Brain microvascular endothelial cell (primary cell): Measurements from ENCODE around the gene OR2A25.

Source experiments
- DNase-seq: peaks from one replicate; pipeline ENCODE4 v3.0.0-alpha.2; 2020
- H3K27ac ChIP-seq: fragments of 250-450 bp; sonication (Bioruptor Pico); 2 replicates; pipeline ENCODE4 v1.5.1; 2020; ENCODE audit warnings: mild to moderate bottlenecking, moderate library complexity
- H3K27me3 ChIP-seq: fragments of 250-450 bp; sonication (Bioruptor Pico); replicated peaks from 2 replicates; pipeline ENCODE4 v1.5.1; 2020; ENCODE audit warnings: mild to moderate bottlenecking
- H3K36me3 ChIP-seq: fragments of 250-450 bp; sonication (Bioruptor Pico); replicated peaks from 2 replicates; pipeline ENCODE4 v1.5.1; 2020; ENCODE audit warnings: mild to moderate bottlenecking
- H3K4me3 ChIP-seq: 2 replicates; pipeline ENCODE4 v1.5.1; 2011; ENCODE audit warnings: low read depth, mild to moderate bottlenecking, control low read depth, low read length, moderate library complexity
- in situ Hi-C: cut with HindIII; loops from 2 replicates; pipeline ENCODE4 v1.10.0; 2017; ENCODE audit warnings: low sequenced_read_pairs, low pct_ligation_motif_present
- TF ChIP-seq, protein P1 (sequence below): IDR thresholded peaks from 2 replicates; pipeline ENCODE4 v1.5.1; 2011; ENCODE audit warnings: low read depth, mild to moderate bottlenecking, moderate library complexity, low read length, control low read depth, inconsistent platforms; ENCODE audit errors: missing control alignments

Gene OR2A25

DNA sequence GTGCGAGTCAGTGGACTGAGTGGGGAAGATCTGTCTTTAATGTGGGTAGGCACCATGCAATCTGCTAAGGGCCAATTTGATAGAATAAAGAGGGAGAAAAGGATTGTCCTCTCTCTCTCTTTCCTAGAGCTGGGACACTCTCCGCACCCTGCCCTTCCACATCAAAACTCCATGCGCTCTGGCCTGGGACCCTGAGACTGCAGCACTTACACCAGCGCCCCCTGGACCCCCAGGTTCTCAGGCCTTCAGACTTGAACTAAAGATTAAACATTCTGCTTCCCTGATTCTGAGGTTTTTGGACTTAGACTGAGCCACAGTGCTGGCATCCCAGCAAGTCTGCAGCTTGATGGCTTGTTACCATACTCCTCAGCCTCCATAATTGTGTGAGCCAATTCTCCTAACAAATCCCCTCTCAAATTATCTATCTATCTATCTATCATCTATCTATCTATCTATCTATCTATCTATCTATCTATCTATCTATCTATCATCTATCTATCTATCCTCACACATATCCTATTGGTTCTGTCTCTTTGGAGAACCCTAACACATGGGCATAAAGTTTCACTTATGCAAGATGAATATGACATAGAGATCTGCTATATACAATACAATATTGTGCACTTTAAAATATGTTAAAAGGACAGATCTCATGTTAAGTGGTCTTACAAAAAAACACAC is 43.3 kb upstream of the OR2A25 start:
- DNase-seq, result no peak
- TF ChIP-seq, protein P1, sequence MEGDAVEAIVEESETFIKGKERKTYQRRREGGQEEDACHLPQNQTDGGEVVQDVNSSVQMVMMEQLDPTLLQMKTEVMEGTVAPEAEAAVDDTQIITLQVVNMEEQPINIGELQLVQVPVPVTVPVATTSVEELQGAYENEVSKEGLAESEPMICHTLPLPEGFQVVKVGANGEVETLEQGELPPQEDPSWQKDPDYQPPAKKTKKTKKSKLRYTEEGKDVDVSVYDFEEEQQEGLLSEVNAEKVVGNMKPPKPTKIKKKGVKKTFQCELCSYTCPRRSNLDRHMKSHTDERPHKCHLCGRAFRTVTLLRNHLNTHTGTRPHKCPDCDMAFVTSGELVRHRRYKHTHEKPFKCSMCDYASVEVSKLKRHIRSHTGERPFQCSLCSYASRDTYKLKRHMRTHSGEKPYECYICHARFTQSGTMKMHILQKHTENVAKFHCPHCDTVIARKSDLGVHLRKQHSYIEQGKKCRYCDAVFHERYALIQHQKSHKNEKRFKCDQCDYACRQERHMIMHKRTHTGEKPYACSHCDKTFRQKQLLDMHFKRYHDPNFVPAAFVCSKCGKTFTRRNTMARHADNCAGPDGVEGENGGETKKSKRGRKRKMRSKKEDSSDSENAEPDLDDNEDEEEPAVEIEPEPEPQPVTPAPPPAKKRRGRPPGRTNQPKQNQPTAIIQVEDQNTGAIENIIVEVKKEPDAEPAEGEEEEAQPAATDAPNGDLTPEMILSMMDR, result no peak
- Histone ChIP-seq H3K4me3 (no peak overlapping the region), H3K27me3 (no peaks in the 10 kb centered on the region), H3K27ac (no peak overlapping the region), H3K36me3 (no peaks in the 10 kb centered on the region)
- in situ Hi-C loops, result no loop called here

DNA sequence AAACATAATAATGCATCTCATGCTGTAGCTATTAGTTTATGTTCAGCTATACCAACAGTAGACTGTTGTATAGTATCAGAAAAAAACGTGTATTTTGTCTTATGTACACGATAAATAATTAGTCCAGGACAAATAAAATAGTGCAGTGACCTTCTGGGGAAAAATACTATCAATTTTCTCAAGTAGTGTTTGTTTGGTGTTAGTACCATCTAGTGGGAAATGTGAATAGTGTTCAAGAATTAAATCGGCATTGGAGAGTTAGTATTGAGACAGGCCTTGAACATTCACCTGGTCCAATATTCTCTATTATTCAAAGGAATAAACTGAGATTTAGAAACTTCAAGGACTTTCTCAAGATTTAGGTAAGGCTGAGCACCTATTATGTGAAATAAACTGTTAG is 42.5 kb upstream of the OR2A25 start:
- in situ Hi-C loops, result no loop called here
- DNase-seq, result no peak
- peak overlapping the region; percentile 56 for H3K27ac ChIP-seq
- H3K27me3 ChIP-seq, result no peaks in the 10 kb centered on the region
- H3K4me3 ChIP-seq, result no peak overlapping the region
- TF ChIP-seq, protein P1, result peak; percentile 27
- no peaks in the 10 kb centered on the region for H3K36me3 ChIP-seq

DNA sequence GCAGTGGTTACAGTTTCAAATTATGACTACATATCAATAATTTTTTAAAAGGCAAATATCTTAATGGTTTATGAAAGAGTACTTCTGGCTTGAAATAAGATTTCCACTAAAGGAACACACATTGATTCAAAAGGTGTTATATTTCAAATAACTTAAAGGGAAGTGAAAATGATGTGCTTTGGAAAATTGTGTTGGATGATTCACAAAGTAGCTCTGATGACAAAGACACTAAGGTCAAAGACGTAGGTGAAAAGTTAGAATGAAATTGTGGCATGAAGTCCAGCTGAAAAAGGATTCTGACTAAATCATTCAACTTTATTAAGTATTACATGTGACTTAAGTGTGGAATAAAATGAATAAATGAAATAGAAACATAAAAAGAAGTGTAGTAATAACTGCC is 41.6 kb upstream of the OR2A25 start:
- Histone ChIP-seq H3K27ac (peak overlapping the region; percentile 56), H3K4me3 (no peak overlapping the region), H3K27me3 (no peaks in the 10 kb centered on the region), H3K36me3 (no peaks in the 10 kb centered on the region)
- no peak for DNase-seq
- in situ Hi-C loops, result no loop called here
- TF ChIP-seq, protein P1, result no peak

DNA sequence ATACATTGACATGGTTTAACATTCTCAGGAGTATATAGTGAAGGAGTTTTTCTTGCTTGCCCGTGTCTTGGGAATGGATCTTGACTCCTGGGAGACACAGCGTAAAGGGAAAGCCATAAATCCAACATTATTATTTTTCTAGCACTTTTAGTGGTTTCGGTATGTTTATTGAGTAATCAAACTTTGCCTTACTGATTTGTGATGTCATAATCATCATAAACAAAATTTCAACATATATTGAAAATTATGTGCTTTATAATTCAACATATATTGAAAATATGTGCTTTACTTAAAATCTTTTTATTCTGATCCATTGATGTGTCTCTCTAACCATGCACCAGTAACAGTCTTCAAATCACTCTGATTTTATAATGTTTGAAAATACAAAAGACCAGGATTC is 41.1 kb upstream of the OR2A25 start:
- no peaks in the 10 kb centered on the region for H3K36me3 ChIP-seq
- H3K27ac ChIP-seq, result peak overlapping the region; percentile 56
- TF ChIP-seq, protein P1, result no peak
- no peaks in the 10 kb centered on the region for H3K27me3 ChIP-seq
- no peak overlapping the region for H3K4me3 ChIP-seq
- DNase-seq, result no peak
- in situ Hi-C loops, result no loop called here

DNA sequence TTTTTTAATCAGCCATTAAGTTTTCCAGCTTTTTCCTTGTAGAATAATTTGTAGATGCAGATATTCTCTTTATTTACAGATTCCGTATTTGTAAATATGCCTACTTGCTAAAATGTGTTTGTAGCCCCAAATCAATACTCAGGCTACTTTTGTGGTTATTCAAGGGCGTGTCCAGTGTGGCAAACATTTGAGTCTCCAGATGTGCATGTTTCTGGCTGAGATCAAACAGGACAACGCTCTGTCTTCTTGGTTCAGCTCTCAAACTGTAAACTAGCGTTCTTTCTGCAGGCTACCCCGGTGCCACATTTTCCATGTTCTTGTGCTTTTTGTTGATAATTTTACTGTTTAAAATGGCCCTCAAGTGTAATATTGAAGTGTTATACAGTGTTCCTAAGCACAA is 37.1 kb upstream of the OR2A25 start:
- Histone ChIP-seq H3K4me3 (no peak overlapping the region), H3K27me3 (no peaks in the 10 kb centered on the region), H3K36me3 (no peaks in the 10 kb centered on the region), H3K27ac (peak overlapping the region; percentile 42)
- TF ChIP-seq, protein P1, result no peak
- no peak for DNase-seq
- in situ Hi-C loops, result no loop called here
